ENCODE data around the gene MINK1. TPM values are rescaled to one million over a fixed set of nuclear protein-coding genes. Genes with fewer than 3 reads are reported as not detected.

Gene MINK1
- total and polyA plus RNA-seq, 2 of the 8 experiments (the other 6 are each of a cell fraction or from before 2014, with no cell fraction given), result 26.9 to 77.7 TPM

- Histone ChIP-seq H2AK5ac (ENCODE audit: low read depth, low read length) (no peak overlapping the region), H3K23ac (ENCODE audit: insufficient read length) (no peak overlapping the region), H3K27ac (ENCODE audit: low read depth, low read length) (no peak overlapping the region), H3K79me1 (ENCODE audit: low read depth, low read length) (no peaks in the 10 kb centered on the region), H3K4ac (replicated peaks; ENCODE audit: insufficient read length, low read depth, low read length) (no peak overlapping the region), H2BK5ac (ENCODE audit: low read depth, low read length) (no peak overlapping the region), H3K9ac (replicated peaks in 1 of 4; ENCODE audit: extremely low read depth in 1 of 4, low read depth in 3 of 4, low read length in 3 of 4) (no peak overlapping the region), H2BK20ac (ENCODE audit: low read length) (no peak overlapping the region), H3K36me3 (ENCODE audit: control insufficient read depth in 2 of 4, insufficient read depth in 4 of 4, low read length in 3 of 4) (peaks cover 7 to 28% (median 12%) of the 10 kb centered on the region in 4 experiments; a peak in 7 of 8 replicates), H4K91ac (replicated peaks; ENCODE audit: insufficient read length, low read length) (no peak overlapping the region), H3K4me2 (ENCODE audit: insufficient read depth in 1 of 2, low read depth in 2 of 2, low read length in 2 of 2) (no peak overlapping the region), H3K4me3 (ENCODE audit: extremely low read depth in 1 of 4, insufficient read depth in 2 of 4, low read depth in 3 of 4, low read length in 4 of 4) (no peak overlapping the region), H4K20me1 (replicated peaks in 1 of 2; ENCODE audit: control insufficient read depth in 1 of 2, insufficient read depth in 2 of 2, low read length in 2 of 2) (peaks cover 0 to 5% of the 10 kb centered on the region in 2 experiments), H4K5ac (ENCODE audit: insufficient read length, low read depth, low read length) (no peak overlapping the region), H3K27me3 (replicated peaks in 1 of 4; ENCODE audit: control insufficient read depth in 3 of 4, extremely low read depth in 1 of 4, insufficient read depth in 3 of 4, low read length in 3 of 4) (no peaks in the 10 kb centered on the region; a peak in 1 of 7 replicates), H2BK15ac (ENCODE audit: low read length) (no peak overlapping the region), H3K56ac (replicated peaks; ENCODE audit: insufficient read length, low read depth, low read length) (no peak overlapping the region), H3K9me3 (ENCODE audit: insufficient read depth in 2 of 2, low read depth in 1 of 2, low read length in 1 of 2) (no peaks in the 10 kb centered on the region; a peak in 1 of 4 replicates), H2BK12ac (ENCODE audit: low read depth, low read length) (no peak overlapping the region), H3K4me1 (replicated peaks in 1 of 4; ENCODE audit: control insufficient read depth in 3 of 4, insufficient read depth in 4 of 4, low read length in 3 of 4) (peaks cover 0 to 4% (median 2%) of the 10 kb centered on the region in 4 experiments; a peak in 3 of 7 replicates), H3K23me2 (ENCODE audit: low read depth, low read length) (peaks cover 1% of the 10 kb centered on the region; the same call in 1 of the 2 replicates), H3K79me2 (ENCODE audit: control insufficient read depth in 1 of 2, insufficient read depth in 2 of 2, low read length in 2 of 2) (0 out of 4 replicates have a peak, but pooled peaks cover 0 to 2% of the 10 kb centered on the region in 2 experiments), H2AFZ (ENCODE audit: low read length) (no peak overlapping the region), H2BK120ac (replicated peaks; ENCODE audit: low read depth, low read length) (no peak overlapping the region), H3K18ac (ENCODE audit: extremely low read depth, low read length) (no peak overlapping the region), H3K14ac (ENCODE audit: insufficient read length) (no peak overlapping the region), H4K8ac (ENCODE audit: extremely low read depth, insufficient read depth, low read length) (no peak overlapping the region)
- WGBS, 2 experiments (ENCODE audit: extremely low coverage in 1 of 2, insufficient coverage in 1 of 2, insufficient read length in 1 of 2, insufficient replicate concordance in 2 of 2, low coverage in 1 of 2, low lambda C conversion rate in 2 of 2, missing lambda C conversion rate in 1 of 2), result 95% methylated on average over 7 of the region's 7 CpGs; no CpG with 5 or more reads in 1 of the 2 experiments
- ChIA-PET CTCF (ENCODE audit: partially characterized antibody) (interaction anchor here (1.0 to 5.8 kb wide), 4 partner anchors 11 to 75 kb away, joined by 3 to 55 read pairs (median 3); no protein-coding TSS in a partner anchor), POLR2A (ENCODE audit: partially characterized antibody) (interaction anchor here (0.9 to 1.3 kb wide), 3 partner anchors 9 to 44 kb away, joined by 3 read pairs; no protein-coding TSS in a partner anchor)
- DNase-seq (ENCODE audit: low read depth in 1 of 2, low spot score in 2 of 2) (no peak), FAIRE-seq (no peak)
- TF ChIP-seq HDAC6 (IDR thresholded peaks at IDR 0.05; ENCODE audit: low read depth, low read length) (no peak), BACH1 (IDR thresholded peaks at IDR 0.05; ENCODE audit: low read length) (no peak), BRCA1 (IDR thresholded peaks at IDR 0.05; ENCODE audit: low read depth, low read length) (no peak), CBX8 (IDR thresholded peaks at IDR 0.05; ENCODE audit: borderline replicate concordance, low read depth, low read length) (no peak), SP2 (IDR thresholded peaks at IDR 0.05; ENCODE audit: low read length) (no peak), TBP (IDR thresholded peaks at IDR 0.05; ENCODE audit: low read depth, low read length) (no peak), RFX5 (IDR thresholded peaks at IDR 0.05; ENCODE audit: borderline replicate concordance, low read depth, low read length) (no peak), TCF12 (IDR thresholded peaks at IDR 0.05; ENCODE audit: low read depth, low read length) (no peak), CBX5 (IDR thresholded peaks at IDR 0.05; ENCODE audit: low read depth, low read length) (no peak), EGR1 (IDR thresholded peaks at IDR 0.05; ENCODE audit: borderline replicate concordance, low read depth, low read length) (no peak), KDM1A (IDR thresholded peaks at IDR 0.05; ENCODE audit: borderline replicate concordance, low read length) (no peak), JUN (IDR thresholded peaks at IDR 0.05; ENCODE audit: low read depth, low read length) (no peak), POU5F1 (IDR thresholded peaks at IDR 0.05; ENCODE audit: low read depth, low read length) (no peak), YY1 (IDR thresholded peaks at IDR 0.05; ENCODE audit: low read depth, low read length) (no peak), CHD2 (IDR thresholded peaks at IDR 0.05; ENCODE audit: low read length) (no peak), RBBP5 (IDR thresholded peaks at IDR 0.05; ENCODE audit: borderline replicate concordance, low read depth, low read length) (no peak)
Observed at GRCh38 chr17:4812690-4813089, 20.4 kb upstream of the MINK1 start.
